Endometrium (tissue), 2 donors: Measurements from ENCODE around the gene XXYLT1.

ENCODE experiments used
- FAIRE-seq: peaks from 2 replicates; lab custom pipeline; 2012; peaks lifted over from hg19 to GRCh38; lab: Jason Lieb, UNC
- donor health status: control.
- donor health status: control.

Gene XXYLT1

GRCh38 chr3:195168009-195168762 is 102.8 kb downstream of the XXYLT1 start:
- FAIRE-seq: no peak

- FAIRE-seq: no peak
These were observed 105.2 kb downstream of the XXYLT1 start for GRCh38 chr3:195165790-195166189.

DNA sequence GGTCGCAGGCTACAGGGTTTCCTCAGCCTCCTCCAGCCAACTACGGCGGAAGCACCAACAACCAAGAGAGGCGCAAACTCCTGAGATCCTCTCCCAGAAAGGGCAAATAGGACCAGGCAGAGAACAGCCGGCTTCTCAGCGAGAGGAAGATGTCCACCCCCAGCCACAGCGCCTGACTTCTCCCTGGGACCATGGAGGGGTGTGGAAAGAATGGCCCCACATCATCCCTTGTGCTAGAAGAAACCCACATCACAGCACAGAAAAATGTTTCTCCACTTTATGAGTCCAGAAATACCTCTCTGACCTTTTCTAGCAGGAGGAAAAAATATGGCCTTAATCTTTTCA is 105.7 kb downstream of the XXYLT1 start:
- no peak for FAIRE-seq

DNA sequence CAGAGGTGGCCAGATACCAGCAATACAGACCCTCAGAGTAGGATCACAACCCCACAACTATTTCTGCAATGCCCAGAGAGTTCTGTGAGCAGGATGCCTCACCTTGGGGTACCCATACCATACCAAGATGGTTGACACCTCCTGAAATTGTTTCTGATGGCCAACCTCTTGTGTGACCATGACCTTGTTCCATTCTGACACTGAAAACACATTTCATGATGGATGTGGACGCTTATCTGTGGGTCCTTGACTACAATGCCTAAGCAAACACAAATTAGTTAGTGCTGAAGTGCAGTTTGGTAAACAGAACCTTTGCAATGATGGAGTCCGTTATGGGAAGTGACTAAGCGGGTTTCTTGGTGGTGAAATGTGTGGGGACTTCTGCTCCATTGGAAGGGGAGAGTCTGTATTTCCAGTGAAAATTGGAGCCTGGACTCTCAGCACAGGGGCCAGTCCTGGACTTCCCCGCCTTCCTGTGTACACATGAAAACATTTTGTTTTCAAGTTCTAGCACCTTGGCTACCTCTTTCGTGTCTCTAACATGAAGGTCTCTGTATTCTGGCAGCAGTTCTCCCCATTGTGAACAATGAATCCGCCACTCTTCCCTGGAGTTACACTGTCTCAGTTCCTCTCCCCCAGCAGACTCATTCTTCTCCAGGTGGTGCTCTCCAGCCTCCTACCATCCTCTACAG is 106.2 kb downstream of the XXYLT1 start:
- no peak for FAIRE-seq

DNA sequence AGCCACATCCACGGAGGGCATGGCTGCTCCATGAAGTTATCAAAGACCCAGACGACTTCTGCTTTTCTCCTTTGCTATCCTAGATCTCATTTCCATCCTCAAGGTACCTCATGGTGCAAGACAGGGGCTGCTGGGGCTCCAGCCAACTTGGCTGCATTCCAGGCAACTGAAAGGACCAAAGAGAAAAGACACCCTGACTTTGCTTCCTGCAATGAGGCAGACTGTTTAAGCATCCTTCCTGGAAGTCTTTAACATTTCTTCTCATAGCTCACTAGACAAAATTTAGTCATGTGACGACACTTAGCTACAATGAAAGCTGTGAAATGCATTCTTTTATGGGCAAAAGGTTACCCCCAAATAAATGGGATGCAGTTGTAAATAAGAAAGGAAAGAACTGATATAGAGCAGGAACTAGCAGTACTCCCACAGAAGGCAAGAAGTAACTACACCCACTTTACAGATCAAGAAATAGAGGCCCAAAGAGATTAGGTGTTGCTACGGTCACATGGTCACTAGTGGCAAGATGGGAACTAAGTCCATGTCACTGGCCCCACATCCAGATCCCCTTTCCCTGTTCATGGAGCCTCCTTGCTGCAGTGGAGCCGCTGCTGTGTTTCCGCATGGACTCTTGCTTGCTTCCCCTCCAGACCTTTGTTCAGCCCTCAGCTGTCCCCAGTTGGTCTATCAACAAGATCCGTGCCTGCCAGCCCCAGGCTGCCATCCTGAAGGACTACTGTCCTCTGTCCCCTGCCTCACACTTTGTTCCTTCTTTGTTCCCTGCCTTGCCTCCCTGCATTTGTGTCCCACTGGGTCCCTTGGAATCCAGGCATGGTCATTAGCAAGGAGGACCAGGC is 107.0 kb downstream of the XXYLT1 start:
- FAIRE-seq: no peak

- FAIRE-seq: no peak
These were observed 108.1 kb downstream of the XXYLT1 start for GRCh38 chr3:195162816-195163215.

DNA sequence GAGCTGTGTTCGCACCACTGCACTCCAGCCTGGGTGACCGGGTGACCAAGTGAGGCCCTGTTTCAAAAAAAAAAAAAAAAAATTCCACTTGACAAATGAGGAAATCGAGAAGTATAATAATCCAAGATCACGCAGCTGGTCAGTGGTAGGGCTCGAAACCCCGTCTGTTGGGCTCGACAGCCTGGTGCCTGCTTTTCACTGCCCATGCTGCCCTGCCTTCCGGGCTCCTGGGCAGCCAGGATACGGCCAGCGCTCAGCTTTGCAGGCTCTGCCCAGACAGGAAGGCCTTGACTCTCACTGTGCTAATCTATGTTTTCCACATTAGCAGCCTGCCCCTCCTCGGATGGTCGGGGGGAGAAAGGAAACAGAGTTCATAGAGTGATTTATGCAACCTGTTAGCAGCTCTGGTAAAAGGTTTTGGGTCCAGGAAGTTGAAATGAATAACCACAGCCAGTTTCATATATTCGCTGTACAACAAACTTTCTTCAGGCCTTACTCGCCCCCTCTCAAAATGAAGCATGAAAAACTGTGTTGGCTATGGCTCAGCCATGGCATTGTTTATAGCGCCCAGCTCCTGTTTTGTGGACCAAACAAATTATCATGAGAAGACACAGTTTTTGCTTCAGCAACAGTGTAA is 108.8 kb downstream of the XXYLT1 start:
- FAIRE-seq: no peak

DNA sequence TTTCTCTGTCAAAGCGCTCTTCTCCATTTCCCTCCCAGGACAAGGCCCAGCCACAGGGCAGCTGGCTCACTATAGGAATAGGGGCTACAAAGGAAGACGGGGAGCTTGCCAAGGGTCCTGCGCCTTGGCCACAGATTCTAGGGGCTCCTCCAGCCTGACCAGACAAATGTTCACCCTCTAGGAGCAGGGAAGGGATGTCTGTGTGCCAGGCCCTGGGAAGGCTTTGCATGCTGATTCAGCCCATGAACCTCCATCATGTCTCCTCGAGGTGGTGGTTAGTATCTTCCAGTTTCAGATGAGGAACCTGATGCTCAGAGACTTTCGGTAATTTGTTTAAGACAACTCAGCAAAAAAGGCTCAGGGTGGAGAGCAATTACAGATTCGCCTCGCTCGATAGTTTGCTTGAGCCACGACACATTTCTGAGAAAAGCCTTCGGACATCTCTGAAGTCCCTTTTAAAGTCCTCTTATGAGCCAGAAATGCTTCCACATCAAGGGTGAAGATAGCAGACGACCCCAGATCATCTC is 110.0 kb downstream of the XXYLT1 start:
- no peak for FAIRE-seq

DNA sequence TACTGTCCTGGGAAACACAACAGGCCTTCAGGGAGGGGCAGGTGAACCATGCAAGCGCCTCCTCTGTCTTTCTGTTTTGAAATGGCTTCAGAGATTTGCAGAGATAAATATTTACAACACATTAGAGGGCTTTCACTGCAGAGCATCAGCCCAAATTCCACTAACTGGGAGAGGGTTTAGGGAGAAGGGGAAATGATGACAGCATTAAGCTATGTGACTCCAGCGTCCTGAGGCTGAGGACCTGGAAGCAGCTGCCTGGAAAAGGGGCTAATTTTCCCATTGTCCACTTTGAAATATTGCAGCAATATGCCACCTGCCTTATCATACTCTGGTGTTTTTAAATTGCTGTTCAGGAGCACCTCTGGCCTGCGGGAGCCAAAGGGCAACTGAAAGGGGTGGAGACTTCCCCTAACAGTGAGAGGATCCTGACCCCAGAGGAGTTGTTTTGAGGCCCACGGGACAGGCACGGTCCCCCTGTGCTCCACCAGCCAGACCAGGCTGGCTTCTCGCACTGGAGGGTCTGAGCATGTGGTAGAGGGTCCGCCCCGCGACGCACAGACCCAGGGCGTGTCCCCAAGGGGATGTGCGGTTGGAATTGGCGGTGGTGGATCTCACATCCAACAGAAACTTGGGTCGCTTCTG is 110.6 kb downstream of the XXYLT1 start:
- FAIRE-seq: no peak

- no peak for FAIRE-seq
These were observed 111.2 kb downstream of the XXYLT1 start for GRCh38 chr3:195159814-195160165.

GRCh38 chr3:195159117-195159813 is 111.7 kb downstream of the XXYLT1 start:
- no peak for FAIRE-seq

DNA sequence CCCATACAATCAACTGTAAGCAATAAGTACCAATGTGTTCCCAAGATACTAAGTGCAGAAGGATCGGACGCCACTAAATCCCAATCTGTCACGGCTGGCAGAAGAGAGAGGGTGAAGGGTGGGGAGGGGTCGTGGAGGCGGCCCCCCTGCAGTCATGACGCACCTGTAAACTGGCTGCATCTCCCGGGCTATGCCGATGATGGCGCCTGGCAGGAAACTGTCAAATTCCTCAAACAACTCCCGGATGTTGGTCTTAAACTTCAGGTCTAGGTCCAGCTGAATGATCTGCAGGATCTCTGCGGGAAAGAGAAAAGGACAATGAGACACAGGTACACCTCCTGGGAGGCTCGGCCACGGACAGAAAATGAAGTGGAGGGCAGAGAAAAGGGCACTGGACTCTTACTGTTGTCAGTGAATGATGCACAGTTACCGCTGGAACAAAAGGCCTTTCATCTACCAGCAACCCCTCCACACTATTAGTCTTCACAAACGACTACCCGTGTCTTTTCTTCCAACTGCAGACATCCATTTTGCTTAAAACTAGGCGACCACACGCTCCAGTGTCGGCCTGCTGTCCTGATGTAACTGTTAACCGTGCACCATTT is 114.6 kb downstream of the XXYLT1 start:
- no peak for FAIRE-seq

GRCh38 chr3:195155570-195156241 is 115.3 kb downstream of the XXYLT1 start:
- FAIRE-seq: no peak

- FAIRE-seq: no peak
These were observed 116.0 kb downstream of the XXYLT1 start for GRCh38 chr3:195154793-195155535.

GRCh38 chr3:195154111-195154791 is 116.7 kb downstream of the XXYLT1 start:
- no peak for FAIRE-seq

GRCh38 chr3:195153653-195154052 is 117.3 kb downstream of the XXYLT1 start:
- FAIRE-seq: no peak

- FAIRE-seq: no peak
These were observed 117.8 kb downstream of the XXYLT1 start for GRCh38 chr3:195153130-195153529.

DNA sequence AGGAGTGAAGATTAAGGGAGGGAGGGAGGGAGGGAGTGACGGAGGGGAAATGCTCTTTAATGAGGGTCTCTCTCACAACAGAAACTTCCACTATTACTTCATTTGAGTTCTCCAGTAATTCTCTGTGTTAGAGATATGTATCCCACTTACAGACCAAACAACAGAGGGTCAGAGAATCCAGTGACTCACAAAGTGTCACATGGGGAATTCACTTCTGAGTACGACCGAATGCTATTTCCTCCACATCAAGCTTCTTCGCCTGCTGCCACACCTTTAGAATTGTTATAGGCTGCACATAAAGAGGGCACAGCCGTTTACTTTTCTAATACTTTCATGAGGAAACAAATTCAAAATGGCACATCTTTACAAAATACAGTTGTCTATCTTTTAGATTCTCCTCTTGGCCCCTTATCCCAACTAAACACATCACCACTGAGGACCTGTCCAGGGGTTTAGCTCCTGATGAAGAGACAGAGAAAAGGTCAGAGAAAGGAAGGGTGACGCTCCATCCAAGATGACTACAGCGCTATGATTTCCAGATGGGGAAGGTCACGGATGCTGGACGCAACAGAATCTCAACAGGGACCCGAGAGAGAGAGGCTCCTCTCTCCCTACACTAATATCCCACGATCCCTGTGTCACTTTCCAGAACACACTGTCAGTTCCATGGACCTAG is 119.0 kb downstream of the XXYLT1 start:
- FAIRE-seq: no peak
